Activated CD4-positive, alpha-beta T cell treated with anti-CD3 and anti-CD28 coated beads, Interleukin-2, amount 50 U/mL, for 4 hours (primary cell): ENCODE results near the gene CDK16.

Source experiments
- DNase-seq, 2 experiments: peaks; one replicate each; pipeline ENCODE4 v3.0.0-alpha.2; 2020

The CDK16 gene

DNA sequence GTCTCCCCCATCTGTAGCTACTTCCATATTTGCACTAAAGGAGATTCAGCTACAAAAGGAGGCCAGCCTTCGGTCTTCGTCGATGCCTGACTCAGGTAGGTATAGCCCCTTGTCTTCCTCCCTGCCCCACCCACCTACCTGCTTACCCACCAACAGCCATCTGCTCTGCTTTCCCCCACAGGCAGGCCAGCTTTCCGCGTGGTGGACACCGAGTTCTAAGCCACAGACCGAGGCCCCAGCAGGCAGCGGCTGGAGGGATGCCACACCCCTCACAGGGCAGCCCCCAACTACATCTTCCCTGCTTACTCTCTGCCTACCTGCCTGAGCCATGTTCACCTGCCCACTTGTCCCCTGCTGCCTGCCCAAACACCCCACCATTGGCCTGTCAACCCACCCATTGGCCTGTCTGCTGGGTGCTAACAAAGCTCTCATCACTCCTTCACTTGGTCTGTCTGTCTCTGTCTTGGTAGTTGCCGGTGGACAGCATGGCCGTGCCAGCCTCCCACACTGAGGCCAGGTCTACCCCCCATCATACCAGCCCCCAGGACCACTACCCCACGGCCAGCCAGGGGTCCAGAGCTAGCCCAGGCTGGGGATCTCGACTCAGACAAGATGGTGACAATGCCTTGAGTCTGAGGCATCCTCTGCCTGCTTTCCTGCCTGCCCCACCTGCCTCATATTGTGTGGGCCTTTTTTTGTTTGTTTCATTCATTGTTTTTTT lies 10.2 kb downstream of the CDK16 start:
- DNase-seq, result no peak

DNA sequence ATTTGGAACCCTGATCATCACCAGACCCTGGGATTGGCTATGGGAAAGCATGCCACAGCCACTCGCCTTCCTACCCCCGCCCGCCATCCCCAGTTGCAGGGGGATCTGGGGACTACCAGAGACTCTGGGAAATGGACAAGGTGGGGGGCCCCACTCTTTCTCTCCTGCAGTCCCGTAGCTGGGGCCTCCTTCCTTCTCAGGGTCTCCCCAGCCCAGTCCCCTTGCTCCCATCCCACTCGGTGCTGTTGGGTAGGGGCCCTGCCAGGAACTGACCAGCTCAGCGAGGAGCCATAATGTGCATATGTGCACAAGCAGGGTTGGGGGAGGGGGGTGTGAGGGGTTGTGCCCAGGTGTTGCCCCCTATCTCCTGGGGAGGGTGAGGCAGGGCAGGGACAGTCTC lies 10.9 kb downstream of the CDK16 start:
- no peak for DNase-seq

DNA sequence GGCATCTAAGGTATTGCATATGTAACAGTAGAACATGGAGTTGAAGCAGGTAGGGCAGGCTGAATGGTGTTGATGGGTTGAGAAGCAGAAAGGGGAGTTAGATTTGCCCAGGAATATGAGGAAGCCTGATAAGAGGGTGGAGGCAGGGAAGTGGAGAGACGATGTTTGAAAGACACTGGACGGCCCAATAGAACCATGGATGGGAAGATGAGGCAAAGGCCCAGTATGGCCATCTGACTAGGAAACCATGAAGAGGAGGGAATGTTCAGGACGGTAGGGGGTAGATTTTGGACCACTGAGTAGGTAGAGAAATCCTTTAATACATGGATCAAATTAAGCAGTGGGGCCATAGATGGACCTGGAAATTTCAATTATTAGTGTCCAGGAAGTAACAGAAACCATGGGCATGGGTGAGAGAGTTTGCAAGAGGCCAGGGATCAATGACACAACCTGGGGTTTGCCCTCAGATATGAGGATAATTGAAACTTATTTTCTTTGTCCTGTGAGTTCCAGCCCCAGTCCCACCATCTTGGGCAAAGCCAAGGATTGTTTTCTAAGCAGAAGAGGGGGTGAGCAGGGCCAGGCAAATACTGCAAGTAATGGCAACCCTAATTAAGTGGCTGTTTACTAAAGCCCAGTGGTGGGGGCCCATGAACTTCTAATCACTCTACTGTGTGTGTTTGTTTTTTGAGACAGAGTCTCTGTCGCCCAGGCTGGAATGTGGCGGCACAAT lies 11.8 kb downstream of the CDK16 start:
- DNase-seq, result no peak

DNA sequence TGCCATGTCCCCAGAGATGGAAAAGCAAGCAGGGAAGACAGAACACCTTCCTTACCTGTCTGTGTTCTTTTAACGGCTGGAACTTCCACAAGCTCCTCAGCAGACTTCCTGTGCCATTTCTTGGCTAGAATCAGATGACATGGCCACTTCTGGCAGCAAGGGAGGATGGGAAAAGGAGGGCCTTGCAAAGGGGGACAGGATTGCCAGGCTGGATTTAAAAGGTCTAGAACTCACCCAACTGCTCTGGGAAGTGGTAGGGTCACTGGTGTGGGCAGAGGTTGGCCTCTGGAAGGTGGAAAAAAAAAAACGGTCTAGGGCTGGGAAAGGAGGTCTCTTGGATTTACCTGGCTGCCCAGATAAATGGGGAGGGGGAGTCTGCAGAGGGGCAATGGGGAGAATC lies 12.7 kb downstream of the CDK16 start:
- no peak for DNase-seq

DNA sequence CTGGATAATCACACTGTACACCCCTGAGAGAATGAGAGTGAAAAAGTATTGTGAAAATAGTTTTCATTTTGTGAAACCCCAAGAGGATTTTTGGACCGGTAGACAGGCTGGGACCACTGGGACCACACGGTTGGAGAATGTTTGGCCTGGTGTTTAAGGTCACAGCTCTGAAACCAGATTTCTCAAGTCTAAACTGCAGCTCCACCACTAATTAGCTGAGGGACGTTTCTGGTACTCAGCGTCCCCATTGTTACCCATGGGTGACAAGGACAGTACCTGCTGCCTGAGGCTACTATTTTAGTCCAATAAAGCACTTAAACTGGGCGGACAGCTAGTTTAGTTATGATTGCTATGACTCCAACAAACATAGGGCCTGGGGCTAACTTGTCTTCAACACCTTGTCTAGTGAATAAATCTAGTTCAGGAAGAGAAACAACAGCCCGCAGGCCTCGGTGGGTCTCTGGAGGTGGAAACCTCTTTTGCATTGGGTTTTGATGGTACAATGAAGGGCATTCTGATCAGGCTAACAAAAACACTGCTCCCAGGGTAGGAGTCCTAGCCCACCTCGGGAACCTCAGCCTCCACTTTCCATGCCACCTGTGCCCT lies 13.8 kb downstream of the CDK16 start:
- no peak for DNase-seq

DNA sequence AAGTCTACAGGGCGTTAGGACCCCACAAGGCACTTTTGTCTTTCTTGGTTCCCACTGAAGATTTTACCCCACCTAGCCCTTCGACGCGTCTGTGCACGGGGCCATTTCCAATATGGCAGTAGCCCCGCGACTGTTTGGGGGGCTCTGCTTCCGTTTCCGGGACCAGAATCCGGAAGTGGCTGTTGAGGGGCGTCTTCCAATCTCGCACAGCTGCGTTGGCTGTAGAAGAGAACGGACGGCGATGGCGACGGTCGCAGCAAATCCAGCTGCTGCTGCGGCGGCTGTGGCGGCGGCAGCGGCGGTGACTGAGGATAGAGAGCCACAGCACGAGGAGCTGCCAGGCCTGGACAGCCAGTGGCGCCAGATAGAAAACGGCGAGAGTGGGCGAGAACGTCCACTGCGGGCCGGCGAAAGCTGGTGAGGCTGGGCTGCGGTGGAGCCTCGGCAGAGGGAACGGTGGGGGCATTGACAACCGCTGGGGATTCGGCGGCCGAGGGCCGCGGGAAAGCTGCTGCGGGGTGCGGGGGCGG lies 14.4 kb downstream of the CDK16 start, which contains the start of gene USP11:
TSS of gene USP11 (plus strand) at position 207 of the 530 bp plus-strand sequence. CDS start at position 242, 35 bp downstream.
- DNase-seq, result no peak

DNA sequence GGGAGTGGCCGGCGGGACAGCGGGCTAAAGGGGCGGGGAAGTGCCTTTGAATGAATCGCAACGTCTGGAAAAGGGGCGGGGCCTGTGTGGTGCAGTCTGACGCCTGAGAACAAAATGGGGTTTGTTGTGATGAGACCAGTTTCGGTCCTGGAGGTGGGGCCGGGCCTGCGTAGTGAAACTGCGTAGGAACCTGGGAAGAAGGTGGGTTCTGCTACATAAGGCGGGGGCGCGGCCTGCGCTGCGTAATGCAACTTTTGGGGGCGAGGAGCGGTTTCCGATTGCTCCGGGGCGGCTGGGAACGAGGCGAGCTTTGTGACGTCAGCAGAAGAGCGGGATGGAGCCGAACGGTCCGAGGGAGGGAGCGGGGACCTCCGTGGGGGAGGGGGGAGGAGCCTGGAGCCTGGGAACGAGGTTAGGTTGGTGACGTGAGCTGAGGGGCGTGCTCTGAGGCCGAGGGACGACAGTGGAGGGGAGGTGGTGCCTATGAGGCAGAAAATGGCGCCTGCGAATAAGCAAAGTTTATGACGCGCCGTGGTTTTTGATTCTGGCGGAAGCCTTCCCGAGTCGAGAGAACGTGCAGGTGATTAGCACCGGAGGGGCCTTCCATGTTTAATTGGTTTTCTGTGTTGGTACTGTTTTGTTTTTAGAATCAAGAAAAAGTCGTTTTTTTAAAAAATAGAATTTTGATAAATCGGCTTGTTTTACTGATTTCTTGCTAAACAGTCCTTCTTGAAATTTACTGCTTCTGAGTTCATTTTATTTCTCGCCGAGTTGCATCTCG lies 15.0 kb downstream of the CDK16 start:
- DNase-seq, result peak; percentile 91 to 94

DNA sequence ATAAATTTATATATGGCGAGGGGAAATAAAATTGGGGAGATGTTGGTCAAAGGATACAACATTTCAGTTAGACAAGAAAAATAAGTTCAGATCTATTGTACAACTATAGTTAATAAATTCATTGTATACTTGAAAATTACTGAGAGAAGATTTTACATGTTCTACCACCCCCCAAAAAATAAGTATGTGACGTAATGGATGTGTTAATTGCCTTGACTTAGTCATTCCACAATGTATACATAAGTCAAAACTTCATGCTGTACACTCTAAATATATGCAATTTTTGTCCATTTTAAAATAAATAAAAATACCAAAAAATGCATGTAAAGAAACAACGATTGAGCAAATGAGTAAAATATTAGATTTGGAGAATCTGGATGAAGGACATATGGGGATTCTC lies 16.1 kb downstream of the CDK16 start:
- DNase-seq, result no peak

DNA sequence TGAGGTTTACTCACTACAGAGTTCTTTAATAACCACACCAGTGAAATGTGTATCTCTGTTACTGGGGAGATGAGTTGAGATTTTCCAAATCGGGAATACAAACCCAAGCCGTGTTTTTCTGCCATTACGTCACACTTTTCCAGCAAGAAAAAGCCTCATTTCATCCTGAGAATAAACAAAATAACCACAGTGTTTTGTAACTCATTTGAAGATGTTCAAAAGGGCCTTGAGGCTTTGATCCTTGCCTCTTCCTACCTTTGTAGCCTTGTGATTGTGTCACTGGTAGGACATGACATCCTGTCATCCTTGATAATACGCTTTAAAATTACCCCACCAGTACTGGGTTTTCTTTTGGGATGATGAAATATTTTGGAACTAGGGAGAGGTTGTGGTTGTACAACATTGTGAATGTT lies 17.2 kb downstream of the CDK16 start:
- DNase-seq, result no peak

DNA sequence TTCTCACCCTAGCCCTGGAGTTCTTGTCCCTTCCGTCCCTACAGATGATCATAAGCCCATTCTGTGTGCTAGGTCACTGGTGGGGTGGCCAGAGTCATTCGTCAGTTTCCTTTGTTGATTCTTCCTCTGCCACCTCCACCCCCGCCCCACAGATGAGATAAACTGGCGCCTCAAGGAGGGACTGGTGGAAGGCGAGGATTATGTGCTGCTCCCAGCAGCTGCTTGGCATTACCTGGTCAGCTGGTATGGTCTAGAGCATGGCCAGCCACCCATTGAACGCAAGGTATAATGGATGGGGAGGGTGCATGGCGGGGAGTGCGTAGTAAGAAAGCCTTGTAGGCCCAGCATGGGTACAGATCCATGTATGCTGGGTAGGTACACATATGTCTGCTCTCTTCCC lies 20.7 kb downstream of the CDK16 start:
- no peak for DNase-seq

DNA sequence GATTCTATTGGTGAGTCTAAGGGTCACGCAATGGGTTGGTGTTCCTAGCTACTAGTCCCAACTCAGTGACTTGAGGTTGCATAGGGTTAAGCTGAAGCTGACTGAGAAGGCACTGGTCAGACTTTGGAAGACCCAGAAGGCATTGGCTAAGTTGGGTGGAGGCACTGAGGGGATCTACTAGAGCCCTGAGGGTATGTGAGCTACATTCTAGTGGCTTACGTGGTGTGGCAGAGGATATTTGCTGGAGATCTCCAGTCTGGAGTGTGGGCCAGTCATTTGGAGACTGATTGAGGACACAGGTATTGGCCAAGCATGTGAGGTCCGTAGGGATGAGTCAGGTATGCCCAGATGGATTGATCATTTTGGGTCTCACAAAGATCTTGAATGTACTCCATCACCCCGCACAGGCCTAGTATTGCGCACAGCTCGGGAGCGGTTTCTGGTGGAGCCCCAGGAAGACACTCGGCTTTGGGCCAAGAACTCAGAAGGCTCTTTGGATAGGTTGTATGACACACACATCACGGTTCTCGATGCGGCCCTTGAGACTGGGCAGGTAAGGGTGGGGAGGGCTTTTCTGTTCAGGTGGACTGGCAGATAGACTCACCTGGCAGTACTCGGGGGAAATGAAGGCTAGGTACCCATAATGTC lies 21.5 kb downstream of the CDK16 start:
- DNase-seq, result no peak

DNA sequence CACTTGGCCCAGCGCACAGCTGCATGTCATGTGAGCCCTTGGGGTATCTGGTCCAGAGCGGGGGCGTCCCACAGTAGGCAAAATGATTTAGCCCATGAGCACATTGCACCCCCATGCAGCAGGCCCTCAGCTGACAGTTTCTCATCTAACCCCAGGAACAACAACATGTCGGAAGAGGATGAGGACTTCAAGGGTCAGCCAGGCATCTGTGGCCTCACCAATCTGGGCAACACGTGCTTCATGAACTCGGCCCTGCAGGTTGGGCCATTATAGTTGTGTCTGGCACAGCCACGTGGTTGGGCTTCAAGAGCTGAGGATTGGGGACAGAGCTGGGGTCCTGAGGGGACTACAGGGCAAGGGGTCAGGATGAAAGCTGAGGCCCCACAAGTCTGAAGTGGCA lies 22.1 kb downstream of the CDK16 start:
- DNase-seq, result no peak

DNA sequence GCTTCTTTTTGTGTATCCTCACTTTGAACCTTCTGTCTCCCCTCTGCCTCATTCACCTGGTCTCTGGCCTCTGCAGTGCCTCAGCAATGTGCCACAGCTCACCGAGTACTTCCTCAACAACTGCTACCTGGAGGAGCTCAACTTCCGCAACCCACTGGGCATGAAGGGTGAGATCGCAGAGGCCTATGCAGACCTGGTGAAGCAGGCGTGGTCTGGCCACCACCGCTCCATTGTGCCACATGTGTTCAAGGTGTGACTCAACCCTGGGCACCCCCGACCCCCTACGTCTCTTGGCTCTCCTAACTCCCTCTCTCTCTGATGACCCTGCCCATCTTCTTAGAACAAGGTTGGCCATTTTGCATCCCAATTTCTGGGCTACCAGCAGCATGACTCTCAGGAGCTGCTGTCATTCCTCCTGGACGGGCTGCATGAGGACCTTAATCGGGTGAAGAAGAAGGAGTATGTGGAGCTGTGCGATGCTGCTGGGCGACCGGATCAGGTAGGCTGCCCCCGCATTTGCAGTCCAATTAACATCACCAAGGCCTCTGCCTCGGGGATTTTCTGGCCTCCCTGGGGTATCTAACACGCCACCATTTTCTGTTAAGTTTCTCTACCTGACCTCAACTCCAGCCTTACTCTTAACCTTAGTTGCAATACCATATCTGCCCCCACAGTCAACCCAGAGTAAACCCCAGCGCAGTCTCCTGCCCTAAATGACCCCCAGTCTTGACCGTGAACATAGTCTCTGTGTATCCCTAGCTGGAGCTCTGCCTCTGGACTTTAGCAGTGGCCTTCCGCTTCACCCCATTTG lies 22.9 kb downstream of the CDK16 start:
- no peak for DNase-seq

DNA sequence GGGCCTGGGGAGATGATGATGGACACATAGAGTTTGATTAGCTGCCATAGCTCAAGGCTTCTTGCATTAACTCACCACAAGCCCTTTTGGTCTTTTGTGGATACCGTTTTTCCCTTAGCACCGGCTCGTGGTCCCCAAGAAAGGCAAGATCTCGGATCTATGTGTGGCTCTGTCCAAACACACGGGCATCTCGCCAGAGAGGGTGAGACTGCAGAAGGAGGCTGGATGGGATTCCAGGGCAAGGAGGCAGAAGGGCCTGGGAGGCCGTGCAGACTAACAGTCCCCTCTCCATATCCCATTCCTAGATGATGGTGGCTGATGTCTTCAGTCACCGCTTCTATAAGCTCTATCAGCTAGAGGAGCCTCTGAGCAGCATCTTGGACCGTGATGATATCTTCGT lies 23.8 kb downstream of the CDK16 start:
- no peak for DNase-seq

DNA sequence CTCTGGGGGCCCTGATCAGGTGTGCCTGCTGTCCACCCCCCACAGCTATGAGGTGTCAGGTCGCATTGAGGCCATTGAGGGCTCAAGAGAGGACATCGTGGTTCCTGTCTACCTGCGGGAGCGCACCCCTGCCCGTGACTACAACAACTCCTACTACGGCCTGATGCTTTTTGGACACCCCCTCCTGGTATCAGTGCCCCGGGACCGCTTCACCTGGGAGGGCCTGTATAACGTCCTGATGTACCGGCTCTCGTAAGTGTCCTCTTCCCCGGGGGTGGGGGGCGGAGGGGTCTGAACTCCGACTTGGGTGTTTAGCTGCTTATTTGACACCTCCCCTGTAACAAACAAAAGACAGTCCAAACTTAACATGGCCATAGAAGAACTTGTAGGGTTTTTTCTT lies 24.9 kb downstream of the CDK16 start:
- no peak for DNase-seq

DNA sequence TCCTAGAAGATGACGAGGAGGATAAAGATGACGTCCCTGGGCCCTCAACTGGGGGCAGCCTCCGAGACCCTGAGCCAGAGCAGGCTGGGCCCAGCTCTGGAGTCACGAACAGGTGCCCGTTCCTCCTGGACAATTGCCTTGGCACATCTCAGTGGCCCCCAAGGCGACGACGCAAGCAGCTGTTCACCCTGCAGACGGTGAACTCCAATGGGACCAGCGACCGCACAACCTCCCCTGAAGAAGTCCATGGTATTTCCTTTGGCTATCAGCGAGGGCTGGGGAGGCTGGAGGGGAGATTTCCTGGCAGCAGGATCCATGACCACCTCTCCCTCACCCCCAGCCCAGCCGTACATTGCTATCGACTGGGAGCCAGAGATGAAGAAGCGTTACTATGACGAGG lies 26.2 kb downstream of the CDK16 start:
- DNase-seq, result no peak

DNA sequence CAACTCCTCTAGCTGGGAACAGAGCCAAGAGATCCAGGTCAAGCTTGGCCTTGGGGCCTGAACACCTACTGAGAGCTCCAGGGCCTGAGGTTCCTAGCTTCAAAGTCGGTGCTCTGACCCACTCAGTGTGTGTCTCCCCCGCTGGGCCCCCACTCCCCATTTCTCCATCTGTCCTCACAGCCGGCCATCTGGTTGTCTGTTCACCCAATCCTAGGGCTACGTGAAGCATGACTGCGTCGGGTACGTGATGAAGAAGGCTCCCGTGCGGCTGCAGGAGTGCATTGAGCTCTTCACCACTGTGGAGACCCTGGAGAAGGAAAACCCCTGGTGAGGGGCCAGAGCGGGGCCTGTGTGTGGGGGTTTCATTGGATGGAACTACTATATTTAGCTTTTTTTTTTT lies 26.7 kb downstream of the CDK16 start:
- no peak for DNase-seq

DNA sequence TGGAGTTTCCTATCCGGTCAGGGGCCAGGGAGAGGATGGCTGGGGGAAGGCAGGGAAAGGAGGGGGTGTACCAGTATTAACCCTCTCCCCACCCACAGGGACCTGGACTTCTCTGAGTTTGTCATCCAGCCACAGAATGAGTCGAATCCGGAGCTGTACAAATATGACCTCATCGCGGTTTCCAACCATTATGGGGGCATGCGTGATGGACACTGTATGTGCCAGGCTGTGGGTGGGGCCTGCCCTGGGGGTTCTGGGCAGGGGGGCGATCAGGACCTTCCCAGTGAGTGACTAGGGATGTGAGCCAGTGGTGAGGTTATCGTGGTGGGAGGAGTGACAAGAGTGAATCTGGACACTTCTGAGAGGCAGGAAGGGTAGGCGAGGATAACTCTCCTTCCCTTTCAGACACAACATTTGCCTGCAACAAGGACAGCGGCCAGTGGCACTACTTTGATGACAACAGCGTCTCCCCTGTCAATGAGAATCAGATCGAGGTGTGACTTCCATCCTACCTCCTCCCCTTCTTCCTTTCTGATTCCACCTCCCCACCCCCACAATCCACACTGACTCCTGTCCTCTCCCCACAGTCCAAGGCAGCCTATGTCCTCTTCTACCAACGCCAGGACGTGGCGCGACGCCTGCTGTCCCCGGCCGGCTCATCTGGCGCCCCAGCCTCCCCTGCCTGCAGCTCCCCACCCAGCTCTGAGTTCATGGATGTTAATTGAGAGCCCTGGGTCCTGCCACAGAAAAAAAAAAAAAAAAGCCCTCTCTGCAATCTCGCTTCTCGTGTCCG lies 28.9 kb downstream of the CDK16 start:
- DNase-seq, result no peak

DNA sequence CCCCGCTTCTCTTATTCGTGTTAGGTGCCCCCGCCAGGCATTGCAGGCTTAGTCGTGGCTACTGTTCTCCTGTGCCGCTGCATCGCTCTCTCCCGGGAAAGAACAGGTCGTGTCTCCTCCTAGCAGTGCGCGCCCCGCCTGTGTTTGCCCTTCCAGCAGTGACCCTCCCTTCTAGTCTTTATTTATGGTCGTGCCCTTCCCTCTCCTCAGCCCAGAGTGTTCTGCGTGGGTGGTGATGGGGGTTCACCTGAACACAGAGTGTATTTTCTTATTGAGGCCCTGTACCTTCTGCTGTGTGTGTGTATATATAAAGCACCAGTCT lies 29.5 kb downstream of the CDK16 start:
- DNase-seq, result no peak

DNA sequence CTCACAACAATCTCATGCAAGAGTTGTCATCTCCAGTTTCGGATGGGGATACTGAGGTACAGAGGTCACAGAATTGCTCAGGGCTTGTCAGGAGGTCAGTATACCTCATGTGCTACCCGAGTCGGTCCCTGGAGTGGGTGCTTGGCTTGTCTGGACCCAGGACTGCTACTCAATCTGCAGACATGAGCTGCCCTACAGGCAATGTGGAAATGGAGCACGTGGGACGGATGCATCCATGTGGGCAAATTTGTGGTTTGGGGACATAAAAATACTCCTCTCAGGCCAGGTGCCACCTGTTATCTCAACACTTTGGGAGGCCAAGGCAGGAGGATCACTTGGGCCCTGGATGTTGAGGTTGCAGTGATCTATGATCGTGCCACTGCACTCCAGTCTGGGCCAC lies 30.1 kb downstream of the CDK16 start:
- DNase-seq, result no peak

DNA sequence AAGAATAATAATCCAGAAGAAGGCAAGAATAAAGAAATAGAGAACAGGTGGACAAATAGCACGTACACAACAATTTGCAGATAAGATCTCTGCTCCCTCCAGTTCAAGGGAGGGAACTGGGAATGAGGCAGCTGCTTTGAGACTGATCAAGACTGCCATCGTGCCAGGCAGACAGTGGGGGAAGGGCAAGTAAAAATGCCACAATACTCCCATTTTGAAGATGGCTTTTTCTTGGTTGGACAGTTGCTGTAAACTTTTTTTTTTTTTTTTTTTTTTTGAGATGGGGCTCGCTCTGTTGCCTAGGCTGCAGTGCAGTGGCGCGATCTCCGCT lies 31.5 kb downstream of the CDK16 start:
- DNase-seq, result no peak
